Spleen (tissue), 7 donors: ENCODE measurements around the gene TADA2B.

Experiments used
- CTCF ChIP-seq, 11 experiments: fragments of 200-600 bp in 7 of 11; fragments of 450-650 bp in 4 of 11; sonication (generic) in 4 of 11; IDR thresholded peaks in 8 of 11; conservative IDR thresholded peaks in 3 of 11; 1 replicate in 7 of 11; 2 replicates in 4 of 11; pipeline versions ENCODE4 v1.4.0 to v1.8.0; 2016 to 2021; ENCODE audit warnings: antibody characterized with exemption in 11 of 11, inconsistent platforms in 4 of 11, mild to moderate bottlenecking in 1 of 11
- POLR2A ChIP-seq, 3 donors: fragments of 450-650 bp; IDR thresholded peaks; one replicate each; pipeline ENCODE4 v1.5.1; 2017; ENCODE audit warnings: antibody characterized with exemption in 3 of 3, mild to moderate bottlenecking in 1 of 3
- POLR2AphosphoS5 ChIP-seq, 3 donors: sonication (generic); formaldehyde crosslinking; IDR thresholded peaks; one replicate each; pipeline ENCODE4 v1.5.1; 2017; ENCODE audit warnings: antibody characterized with exemption in 3 of 3
- donor health status: DM: no; HTN: no; CAD: no; lungs with moderate emphysema.
- donor health status: DM: no; HTN: no; CAD: no.
- donor health status: DM: no; HTN: no; CAD: no.

- no peak for TF ChIP-seq POLR2A (IDR thresholded peaks at IDR 0.05)
- no peak for TF ChIP-seq CTCF (IDR thresholded peaks at IDR 0.05 in 8 of 11, conservative IDR thresholded peaks at IDR 0.05 in 3 of 11)
- no peak for TF ChIP-seq POLR2AphosphoS5 (IDR thresholded peaks at IDR 0.05)
Measured at GRCh38 chr4:7026107-7026506, 17.1 kb upstream of the TADA2B start.
